Keratinocyte (primary cell): ENCODE data around the gene BCAS3. TPM values are rescaled to one million over a fixed set of nuclear protein-coding genes. Genes with fewer than 3 reads are reported as not detected.

Source experiments
- DNase-seq: peaks from one replicate; pipeline ENCODE4 v3.0.0-alpha.2; 2011; ENCODE audit warnings: low read depth, missing footprints, low spot score
- FAIRE-seq: peaks from 2 replicates; lab custom pipeline; 2011; peaks lifted over from hg19 to GRCh38; lab: Jason Lieb, UNC
- H2AFZ ChIP-seq: 2 replicates; pipeline ENCODE4 v1.6.0; 2012; ENCODE audit warnings: low read length, control low read depth, inconsistent platforms; ENCODE audit not compliant: control insufficient read depth
- H3K27ac ChIP-seq: 2 replicates; pipeline ENCODE4 v1.5.1; 2011; ENCODE audit warnings: low read length; ENCODE audit not compliant: control insufficient read depth, insufficient read depth
- H3K27me3 ChIP-seq: 3 replicates; pipeline ENCODE4 v1.6.0; 2011; ENCODE audit warnings: low read length; ENCODE audit not compliant: control insufficient read depth, insufficient read depth; ENCODE audit errors: extremely low read depth
- H3K36me3 ChIP-seq, 2 experiments: 2 replicates in 1 of 2; 3 replicates in 1 of 2; pipeline ENCODE4 v1.5.1; 2011; ENCODE audit warnings: low read length in 2 of 2, mild to moderate bottlenecking in 1 of 2; ENCODE audit not compliant: control insufficient read depth in 2 of 2, insufficient read depth in 2 of 2; ENCODE audit errors: extremely low read depth in 1 of 2
- H3K4me1 ChIP-seq: 3 replicates; pipeline ENCODE4 v1.5.1; 2011; ENCODE audit warnings: low read length; ENCODE audit not compliant: control insufficient read depth, insufficient read depth; ENCODE audit errors: extremely low read depth
- H3K4me2 ChIP-seq: 3 replicates; pipeline ENCODE4 v1.6.0; 2011; ENCODE audit warnings: low read depth, low read length; ENCODE audit not compliant: control insufficient read depth, insufficient read depth; ENCODE audit errors: extremely low read depth
- H3K4me3 ChIP-seq, 3 experiments: fragments of 200-600 bp in 1 of 3; sonication (generic) in 1 of 3; 2 replicates in 2 of 3; 3 replicates in 1 of 3; pipeline ENCODE4 v1.5.1; 2011 to 2016; ENCODE audit warnings: low read length in 3 of 3, mild to moderate bottlenecking in 3 of 3, control low read depth in 2 of 3, inconsistent platforms in 1 of 3, low read depth in 1 of 3, mixed read lengths in 1 of 3, mixed run types in 1 of 3, moderate library complexity in 1 of 3; ENCODE audit not compliant: control insufficient read depth in 2 of 3, insufficient read depth in 2 of 3; ENCODE audit errors: extremely low read depth in 1 of 3
- H3K79me2 ChIP-seq: 2 replicates; pipeline ENCODE4 v1.6.0; 2012; ENCODE audit warnings: low read length; ENCODE audit not compliant: control insufficient read depth, insufficient read depth
- H3K9ac ChIP-seq: 3 replicates; pipeline ENCODE4 v1.6.0; 2011; ENCODE audit warnings: low read length; ENCODE audit not compliant: control insufficient read depth, insufficient read depth; ENCODE audit errors: extremely low read depth
- H3K9me1 ChIP-seq: 3 replicates; pipeline ENCODE4 v1.6.0; 2011; ENCODE audit warnings: low read length; ENCODE audit not compliant: control insufficient read depth, insufficient read depth; ENCODE audit errors: extremely low read depth
- H3K9me3 ChIP-seq: 2 replicates; pipeline ENCODE4 v1.5.1; 2012; ENCODE audit warnings: low read depth, low read length; ENCODE audit not compliant: control insufficient read depth
- H4K20me1 ChIP-seq: 3 replicates; pipeline ENCODE4 v1.6.0; 2011; ENCODE audit warnings: low read length; ENCODE audit not compliant: control insufficient read depth, insufficient read depth; ENCODE audit errors: extremely low read depth
- CTCF ChIP-seq, 3 experiments: IDR thresholded peaks in 1 of 3; conservative IDR thresholded peaks in 1 of 3; optimal IDR thresholded peaks in 1 of 3; 2 replicates in 2 of 3; 3 replicates in 1 of 3; pipeline versions ENCODE3 to v1.5.1; 2011; ENCODE audit warnings: low read length in 3 of 3, mild to moderate bottlenecking in 3 of 3, moderate library complexity in 2 of 3, control low read depth in 1 of 3, inconsistent platforms in 1 of 3; ENCODE audit not compliant: insufficient read depth in 2 of 3; ENCODE audit errors: extremely low read depth in 1 of 3
- EZH2 ChIP-seq: IDR thresholded peaks from one replicate; pipeline ENCODE4 v1.6.1; 2012; ENCODE audit warnings: inconsistent platforms, mild to moderate bottlenecking, low read length, moderate library complexity
- dilution Hi-C: fragments of 300-500 bp; cut with MboI; formaldehyde crosslinking; loops from one replicate; pipeline ENCODE4 v1.7.0; 2020; ENCODE audit warnings: low sequenced_read_pairs; ENCODE audit not compliant: extremely low pct_ligation_motif_present
- polyA plus RNA-seq, 5 experiments: library from polyadenylated mRNA; depleted of rRNA in 3 of 5; stranded (reverse) in 3 of 5; stranded (forward) in 1 of 5; unstranded in 1 of 5; fragments of >200 nt; gene quantifications; 1 replicate in 1 of 5; 2 replicates in 3 of 5; 3 replicates in 1 of 5; pipeline versions ENCODE4 v1.2.1 to v1.2.3, GENCODE V29; 2011 to 2012; ENCODE audit warnings: missing spikeins in 2 of 5, low read depth in 1 of 5, low replicate concordance in 1 of 5

BCAS3 gene
- polyA plus RNA-seq, 1 donor (not counting 4 experiments of a cell fraction or from before 2014, with no cell fraction given), result 11.8 TPM

- Histone ChIP-seq H3K9ac (no peak overlapping the region), H3K4me3 (no peak overlapping the region), H4K20me1 (no peaks in the 10 kb centered on the region), H2AFZ (no peak overlapping the region), H3K9me1 (no peaks in the 10 kb centered on the region), H3K27ac (no peak overlapping the region), H3K9me3 (no peaks in the 10 kb centered on the region), H3K4me1 (no peaks in the 10 kb centered on the region), H3K79me2 (no peaks in the 10 kb centered on the region), H3K4me2 (no peak overlapping the region), H3K27me3 (no peaks in the 10 kb centered on the region), H3K36me3 (no peaks in the 10 kb centered on the region)
- DNase-seq (no peak), FAIRE-seq (no peak)
- dilution Hi-C loops, result no loop called here
- TF ChIP-seq CTCF (optimal IDR thresholded peaks at IDR 0.05 in 1 of 3, IDR thresholded peaks at IDR 0.05 in 1 of 3, conservative IDR thresholded peaks at IDR 0.05 in 1 of 3; ENCODE audit: extremely low read depth in 1 of 3, insufficient read depth in 2 of 3, low read length in 3 of 3) (no peak), EZH2 (no peak)
Observed at GRCh38 chr17:61131585-61131984, 453.9 kb downstream of the BCAS3 start.

GRCh38 chr17:61132524-61132923 lies 454.9 kb downstream of the BCAS3 start:
- H3K9ac ChIP-seq, result no peak overlapping the region
- no peaks in the 10 kb centered on the region for H3K79me2 ChIP-seq
- no peak for TF ChIP-seq CTCF (optimal IDR thresholded peaks at IDR 0.05 in 1 of 3, IDR thresholded peaks at IDR 0.05 in 1 of 3, conservative IDR thresholded peaks at IDR 0.05 in 1 of 3; ENCODE audit: extremely low read depth in 1 of 3, insufficient read depth in 2 of 3, low read length in 3 of 3)
- TF ChIP-seq EZH2, result no peak
- H3K4me2 ChIP-seq, result no peak overlapping the region
- no peaks in the 10 kb centered on the region for H3K27me3 ChIP-seq
- DNase-seq, result no peak
- H3K36me3 ChIP-seq, result no peaks in the 10 kb centered on the region
- H3K9me1 ChIP-seq, result no peaks in the 10 kb centered on the region
- no peaks in the 10 kb centered on the region for H4K20me1 ChIP-seq
- dilution Hi-C loops, result no loop called here
- no peaks in the 10 kb centered on the region for H3K9me3 ChIP-seq
- H3K27ac ChIP-seq, result no peak overlapping the region
- no peak overlapping the region for H3K4me3 ChIP-seq
- H3K4me1 ChIP-seq, result no peaks in the 10 kb centered on the region
- no peak for FAIRE-seq
- no peak overlapping the region for H2AFZ ChIP-seq
